ENCODE measurements around the gene IDH3G.

IDH3G gene

DNA sequence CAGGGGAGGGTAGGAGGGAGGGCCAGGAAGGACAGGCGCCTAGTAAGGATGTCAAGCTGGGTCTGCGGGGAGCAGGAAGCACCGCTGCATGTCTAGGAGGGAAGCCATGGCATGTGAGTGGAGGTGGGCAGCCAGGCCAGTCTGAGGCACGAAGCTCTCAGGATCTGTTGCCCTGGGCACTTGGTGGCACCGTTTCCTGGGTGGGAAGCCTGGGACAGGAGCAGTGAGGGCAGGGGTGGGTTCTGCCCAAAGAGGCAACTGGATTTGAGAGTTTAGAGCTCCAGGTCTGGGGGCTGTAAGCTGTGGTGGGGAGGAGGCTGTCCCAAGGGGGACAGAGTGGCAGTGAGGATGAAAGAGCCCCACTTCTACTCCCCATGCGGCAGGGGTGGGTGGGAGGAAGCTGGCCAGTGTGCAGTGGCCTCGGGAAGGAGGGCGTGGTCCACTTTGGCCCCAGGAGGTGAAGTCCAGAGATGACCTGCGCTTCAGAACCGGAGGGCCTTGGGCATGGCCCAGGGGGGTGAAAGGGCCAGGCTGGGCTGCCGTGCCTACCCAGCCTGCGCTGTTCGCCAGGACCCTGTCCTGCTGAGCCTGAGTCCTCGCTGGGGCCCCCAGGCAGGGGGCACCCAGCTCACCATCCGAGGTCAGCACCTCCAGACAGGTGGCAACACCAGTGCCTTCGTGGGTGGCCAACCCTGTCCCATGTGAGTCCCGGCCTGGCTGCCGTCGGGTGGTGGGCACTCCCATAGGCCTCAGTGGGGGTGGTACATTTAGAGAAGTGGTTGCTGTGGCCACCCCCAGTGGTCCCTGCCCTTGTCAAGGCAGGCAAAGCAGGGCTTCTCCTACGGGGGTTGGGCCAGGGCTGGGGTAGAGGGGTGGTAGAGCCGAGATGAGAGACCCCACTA is 21.6 kb downstream of the IDH3G start:
- TF ChIP-seq, protein P1, sequence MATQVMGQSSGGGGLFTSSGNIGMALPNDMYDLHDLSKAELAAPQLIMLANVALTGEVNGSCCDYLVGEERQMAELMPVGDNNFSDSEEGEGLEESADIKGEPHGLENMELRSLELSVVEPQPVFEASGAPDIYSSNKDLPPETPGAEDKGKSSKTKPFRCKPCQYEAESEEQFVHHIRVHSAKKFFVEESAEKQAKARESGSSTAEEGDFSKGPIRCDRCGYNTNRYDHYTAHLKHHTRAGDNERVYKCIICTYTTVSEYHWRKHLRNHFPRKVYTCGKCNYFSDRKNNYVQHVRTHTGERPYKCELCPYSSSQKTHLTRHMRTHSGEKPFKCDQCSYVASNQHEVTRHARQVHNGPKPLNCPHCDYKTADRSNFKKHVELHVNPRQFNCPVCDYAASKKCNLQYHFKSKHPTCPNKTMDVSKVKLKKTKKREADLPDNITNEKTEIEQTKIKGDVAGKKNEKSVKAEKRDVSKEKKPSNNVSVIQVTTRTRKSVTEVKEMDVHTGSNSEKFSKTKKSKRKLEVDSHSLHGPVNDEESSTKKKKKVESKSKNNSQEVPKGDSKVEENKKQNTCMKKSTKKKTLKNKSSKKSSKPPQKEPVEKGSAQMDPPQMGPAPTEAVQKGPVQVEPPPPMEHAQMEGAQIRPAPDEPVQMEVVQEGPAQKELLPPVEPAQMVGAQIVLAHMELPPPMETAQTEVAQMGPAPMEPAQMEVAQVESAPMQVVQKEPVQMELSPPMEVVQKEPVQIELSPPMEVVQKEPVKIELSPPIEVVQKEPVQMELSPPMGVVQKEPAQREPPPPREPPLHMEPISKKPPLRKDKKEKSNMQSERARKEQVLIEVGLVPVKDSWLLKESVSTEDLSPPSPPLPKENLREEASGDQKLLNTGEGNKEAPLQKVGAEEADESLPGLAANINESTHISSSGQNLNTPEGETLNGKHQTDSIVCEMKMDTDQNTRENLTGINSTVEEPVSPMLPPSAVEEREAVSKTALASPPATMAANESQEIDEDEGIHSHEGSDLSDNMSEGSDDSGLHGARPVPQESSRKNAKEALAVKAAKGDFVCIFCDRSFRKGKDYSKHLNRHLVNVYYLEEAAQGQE (IDR thresholded peaks at IDR 0.05; ENCODE audit: low read depth), result no peak
- no peak for TF ChIP-seq NFIC (IDR thresholded peaks at IDR 0.05)
- TF ChIP-seq CREB1 (IDR thresholded peaks at IDR 0.05; ENCODE audit: low read depth), result no peak
- no peak for TF ChIP-seq ZBTB7A (IDR thresholded peaks at IDR 0.05; ENCODE audit: low read depth)
- no peak for TF ChIP-seq EGR1 (IDR thresholded peaks at IDR 0.05)
- no peak for TF ChIP-seq TAF1 (IDR thresholded peaks at IDR 0.05; ENCODE audit: low read depth)
- TF ChIP-seq, protein P2, sequence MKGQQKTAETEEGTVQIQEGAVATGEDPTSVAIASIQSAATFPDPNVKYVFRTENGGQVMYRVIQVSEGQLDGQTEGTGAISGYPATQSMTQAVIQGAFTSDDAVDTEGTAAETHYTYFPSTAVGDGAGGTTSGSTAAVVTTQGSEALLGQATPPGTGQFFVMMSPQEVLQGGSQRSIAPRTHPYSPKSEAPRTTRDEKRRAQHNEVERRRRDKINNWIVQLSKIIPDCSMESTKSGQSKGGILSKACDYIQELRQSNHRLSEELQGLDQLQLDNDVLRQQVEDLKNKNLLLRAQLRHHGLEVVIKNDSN (IDR thresholded peaks at IDR 0.05), result no peak
- no peak for TF ChIP-seq FOXM1 (IDR thresholded peaks at IDR 0.05; ENCODE audit: borderline replicate concordance, low read depth)
- TF ChIP-seq TCF12 (IDR thresholded peaks at IDR 0.05; ENCODE audit: low read depth), result no peak

DNA sequence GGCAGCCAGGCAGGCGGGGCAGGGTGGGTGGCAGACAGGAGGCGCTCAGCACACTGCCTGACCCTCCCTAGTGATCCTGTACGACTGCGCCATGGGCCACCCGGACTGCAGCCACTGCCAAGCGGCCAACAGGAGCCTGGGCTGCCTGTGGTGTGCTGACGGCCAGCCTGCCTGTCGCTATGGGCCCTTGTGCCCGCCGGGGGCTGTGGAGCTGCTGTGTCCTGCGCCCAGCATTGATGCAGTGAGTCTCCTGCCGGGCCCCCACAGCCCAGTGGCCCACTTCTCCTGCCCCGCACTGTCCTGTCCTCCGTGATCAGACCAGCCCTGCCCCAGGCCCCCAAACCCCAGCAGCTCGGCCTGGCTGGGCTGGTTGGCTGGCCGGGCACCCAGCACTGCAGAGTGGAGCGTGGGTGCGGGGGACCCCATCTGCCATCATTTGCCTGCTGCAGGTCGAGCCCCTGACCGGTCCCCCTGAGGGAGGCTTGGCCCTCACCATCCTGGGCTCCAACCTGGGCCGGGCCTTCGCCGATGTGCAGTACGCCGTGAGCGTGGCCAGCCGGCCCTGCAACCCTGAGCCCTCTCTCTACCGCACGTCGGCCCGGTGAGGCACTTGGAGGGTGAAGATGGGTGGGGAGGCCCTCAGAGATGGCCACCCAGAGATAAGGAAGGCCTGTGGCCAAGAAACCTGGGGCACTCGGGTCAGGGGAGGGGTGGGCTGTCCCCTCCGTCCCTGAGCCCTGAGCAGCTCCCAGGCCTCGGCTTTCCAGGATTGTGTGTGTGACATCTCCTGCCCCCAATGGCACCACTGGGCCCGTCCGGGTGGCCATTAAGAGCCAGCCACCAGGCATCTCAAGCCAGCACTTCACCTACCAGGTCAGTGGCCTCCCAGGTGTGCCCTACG is 22.5 kb downstream of the IDH3G start:
- TF ChIP-seq, protein P2 (IDR thresholded peaks at IDR 0.05), result no peak
- TF ChIP-seq, protein P1 (IDR thresholded peaks at IDR 0.05; ENCODE audit: low read depth), result no peak
- no peak for TF ChIP-seq YY1 (IDR thresholded peaks at IDR 0.05; ENCODE audit: low read depth)
- TF ChIP-seq ZBTB7A (IDR thresholded peaks at IDR 0.05; ENCODE audit: low read depth), result no peak
- no peak for TF ChIP-seq NFIC (IDR thresholded peaks at IDR 0.05)

DNA sequence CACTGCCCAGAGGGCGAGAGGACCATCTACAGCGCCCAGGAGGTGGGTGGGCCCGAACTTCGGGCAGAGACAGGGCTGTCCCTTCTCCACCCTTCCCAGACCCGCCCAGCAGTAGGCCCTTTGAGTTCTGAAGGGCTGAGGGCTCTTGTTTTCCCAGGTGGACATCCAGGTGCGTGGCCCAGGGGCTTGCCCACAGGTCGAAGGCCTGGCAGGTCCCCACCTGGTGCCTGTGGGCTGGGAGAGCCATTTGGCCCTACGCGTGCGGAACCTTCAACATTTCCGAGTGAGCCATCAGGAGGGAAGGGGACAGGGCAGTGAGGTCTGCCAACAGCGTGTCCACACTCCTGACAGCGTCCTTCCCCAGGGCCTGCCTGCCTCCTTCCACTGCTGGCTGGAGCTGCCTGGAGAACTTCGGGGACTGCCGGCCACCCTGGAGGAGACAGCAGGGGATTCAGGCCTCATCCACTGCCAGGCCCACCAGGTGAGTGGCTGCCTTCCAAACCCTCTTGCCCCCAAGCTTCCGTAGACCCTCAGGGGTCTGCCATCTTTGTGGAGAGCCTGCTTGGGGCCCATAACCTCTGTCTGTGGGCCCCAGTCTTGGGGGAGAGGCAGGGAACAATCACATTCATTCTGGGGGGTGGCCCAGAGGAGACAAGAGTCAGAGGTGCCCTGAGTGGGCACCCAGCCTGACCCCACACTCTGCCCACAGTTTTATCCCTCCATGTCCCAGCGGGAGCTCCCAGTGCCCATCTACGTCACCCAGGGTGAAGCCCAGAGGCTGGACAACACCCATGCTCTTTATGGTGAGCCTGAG is 23.4 kb downstream of the IDH3G start:
- TF ChIP-seq CREB1 (IDR thresholded peaks at IDR 0.05; ENCODE audit: low read depth), result no peak
- TF ChIP-seq RAD21 (IDR thresholded peaks at IDR 0.05; ENCODE audit: low read depth), result no peak
- no peak for TF ChIP-seq ZBTB7A (IDR thresholded peaks at IDR 0.05; ENCODE audit: low read depth)
- no peak for TF ChIP-seq NFIC (IDR thresholded peaks at IDR 0.05)
- no peak for TF ChIP-seq FOXM1 (IDR thresholded peaks at IDR 0.05; ENCODE audit: borderline replicate concordance, low read depth)
- no peak for TF ChIP-seq EGR1 (IDR thresholded peaks at IDR 0.05)
- TF ChIP-seq, protein P2 (IDR thresholded peaks at IDR 0.05), result no peak
- no peak for TF ChIP-seq TAF1 (IDR thresholded peaks at IDR 0.05; ENCODE audit: low read depth)
- TF ChIP-seq, protein P3, sequence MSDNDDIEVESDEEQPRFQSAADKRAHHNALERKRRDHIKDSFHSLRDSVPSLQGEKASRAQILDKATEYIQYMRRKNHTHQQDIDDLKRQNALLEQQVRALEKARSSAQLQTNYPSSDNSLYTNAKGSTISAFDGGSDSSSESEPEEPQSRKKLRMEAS (IDR thresholded peaks at IDR 0.05), result no peak
- no peak for TF ChIP-seq EP300 (IDR thresholded peaks at IDR 0.05; ENCODE audit: borderline replicate concordance)

DNA sequence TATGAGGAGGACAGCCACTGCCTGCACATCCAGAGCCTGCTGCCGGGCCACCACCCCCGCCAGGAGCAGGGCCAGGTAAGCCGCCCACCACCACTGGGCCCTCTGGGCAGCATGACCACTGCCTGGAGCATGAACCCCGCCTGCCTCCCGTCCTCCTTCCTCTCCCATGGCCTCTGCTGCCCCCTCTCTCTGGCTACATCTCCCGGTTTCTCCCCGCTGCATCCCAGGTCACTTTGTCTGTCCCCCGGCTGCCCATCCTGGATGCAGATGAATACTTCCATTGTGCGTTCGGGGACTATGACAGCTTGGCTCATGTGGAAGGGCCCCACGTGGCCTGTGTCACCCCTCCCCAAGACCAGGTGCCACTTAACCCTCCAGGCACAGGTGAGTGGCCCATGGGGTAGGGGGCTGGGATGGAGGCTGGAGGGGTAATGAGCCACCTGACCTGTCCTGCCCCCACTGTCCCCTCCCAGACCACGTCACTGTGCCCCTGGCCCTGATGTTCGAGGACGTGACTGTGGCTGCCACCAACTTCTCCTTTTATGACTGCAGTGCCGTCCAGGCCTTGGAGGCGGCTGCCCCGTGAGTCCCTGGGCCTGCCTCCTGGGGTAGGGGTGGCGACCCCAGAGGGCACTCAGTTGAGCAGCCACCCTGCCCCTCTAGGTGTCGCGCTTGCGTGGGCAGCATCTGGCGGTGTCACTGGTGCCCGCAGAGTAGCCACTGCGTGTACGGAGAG is 24.1 kb downstream of the IDH3G start:
- TF ChIP-seq RAD21 (IDR thresholded peaks at IDR 0.05; ENCODE audit: low read depth) (no peak), TAF1 (IDR thresholded peaks at IDR 0.05; ENCODE audit: low read depth) (no peak), NFIC (IDR thresholded peaks at IDR 0.05) (no peak)

Measured in Ishikawa (cell line).